Measurements from ENCODE around the gene STX1A.

The STX1A gene

DNA sequence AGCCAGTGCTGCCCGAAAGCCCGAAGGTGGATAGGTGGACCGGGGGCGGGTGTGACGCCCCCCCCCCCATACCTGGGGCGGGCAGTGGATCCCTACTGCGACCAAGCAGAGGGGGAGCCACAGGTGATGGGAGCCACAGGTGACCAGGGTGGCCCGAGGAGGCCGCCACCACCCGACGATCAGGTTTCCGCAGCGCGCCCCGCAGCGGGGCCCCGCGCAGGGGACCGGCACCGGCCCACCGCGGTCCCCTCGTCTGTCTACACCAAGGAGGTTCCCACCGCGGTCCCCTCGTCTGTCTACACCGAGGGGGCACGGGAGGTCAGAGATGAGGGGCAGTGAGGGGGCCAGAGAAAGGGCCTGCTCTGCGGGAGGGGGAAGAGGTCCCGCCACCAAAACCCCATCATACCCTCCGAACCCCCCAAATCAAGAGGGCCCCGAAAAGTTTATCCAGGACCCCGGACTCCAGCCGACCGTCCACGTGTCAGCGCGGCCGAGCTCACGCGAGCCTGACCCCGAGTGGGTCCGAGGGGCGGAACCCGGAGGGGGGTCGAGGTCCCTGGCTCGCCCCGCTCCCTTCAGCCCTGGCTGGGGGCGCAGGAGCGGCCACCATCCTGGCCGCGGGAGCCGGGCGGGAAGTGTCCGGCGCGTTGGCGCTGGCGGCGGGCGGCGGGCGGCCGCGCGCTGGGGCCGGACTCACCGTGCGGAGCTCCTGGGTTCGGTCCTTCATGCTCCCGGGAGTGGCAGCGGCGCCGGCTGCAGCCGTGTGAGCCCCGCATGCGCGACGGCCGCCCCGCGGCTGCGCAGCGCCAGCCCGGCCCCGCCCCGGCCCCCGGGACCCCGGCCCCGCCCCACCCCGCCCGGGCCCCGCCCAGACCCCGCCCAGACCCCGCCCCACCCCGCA is at the start of gene STX1A:
TSS of gene STX1A (minus strand) at position 765 of the 901 bp plus-strand sequence. CDS start at position 727, 38 bp downstream.
- no peak for FAIRE-seq

DNA sequence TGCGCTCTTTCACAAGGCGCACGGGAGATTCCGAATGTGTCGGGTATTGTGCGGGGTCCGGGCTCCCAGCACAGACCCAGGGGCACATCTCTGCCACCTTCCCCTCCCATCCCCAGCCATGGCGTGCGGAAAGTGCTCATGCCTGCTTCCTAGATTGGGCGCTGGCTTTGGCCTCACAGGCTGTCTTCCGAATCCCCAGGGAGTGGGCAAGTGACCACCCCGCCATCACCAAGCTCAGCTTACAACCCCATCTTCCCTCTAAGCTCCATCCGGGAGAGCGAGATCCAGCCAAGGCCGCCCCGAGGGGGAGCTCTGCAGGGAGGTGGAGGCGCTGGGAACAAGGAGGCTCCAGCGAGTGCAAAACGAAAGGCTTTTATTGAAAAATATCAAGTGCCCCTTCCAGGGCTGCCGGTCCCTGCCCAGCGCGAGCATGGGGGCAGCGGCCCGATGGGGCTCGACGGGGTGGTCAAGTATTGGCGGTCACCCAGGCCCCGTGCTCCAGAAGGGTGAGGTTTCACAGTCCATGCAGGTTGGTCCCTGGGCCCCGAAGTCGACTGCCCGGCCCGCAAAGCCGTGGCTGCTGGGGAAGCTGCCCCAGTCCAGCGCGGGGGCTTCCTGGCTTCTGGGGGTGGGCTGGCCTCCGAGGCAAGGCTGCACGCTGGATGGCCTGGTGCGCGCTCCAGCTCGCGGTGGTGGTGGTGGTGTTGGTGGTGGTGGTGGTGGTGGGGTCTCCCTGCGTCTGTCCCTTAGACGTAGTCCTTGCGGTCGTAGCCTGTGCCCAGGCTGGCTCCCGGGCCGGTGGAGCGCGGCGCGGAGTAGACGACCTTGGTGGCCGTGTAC is 49.4 kb upstream of the STX1A start:
- FAIRE-seq, result no peak

DNA sequence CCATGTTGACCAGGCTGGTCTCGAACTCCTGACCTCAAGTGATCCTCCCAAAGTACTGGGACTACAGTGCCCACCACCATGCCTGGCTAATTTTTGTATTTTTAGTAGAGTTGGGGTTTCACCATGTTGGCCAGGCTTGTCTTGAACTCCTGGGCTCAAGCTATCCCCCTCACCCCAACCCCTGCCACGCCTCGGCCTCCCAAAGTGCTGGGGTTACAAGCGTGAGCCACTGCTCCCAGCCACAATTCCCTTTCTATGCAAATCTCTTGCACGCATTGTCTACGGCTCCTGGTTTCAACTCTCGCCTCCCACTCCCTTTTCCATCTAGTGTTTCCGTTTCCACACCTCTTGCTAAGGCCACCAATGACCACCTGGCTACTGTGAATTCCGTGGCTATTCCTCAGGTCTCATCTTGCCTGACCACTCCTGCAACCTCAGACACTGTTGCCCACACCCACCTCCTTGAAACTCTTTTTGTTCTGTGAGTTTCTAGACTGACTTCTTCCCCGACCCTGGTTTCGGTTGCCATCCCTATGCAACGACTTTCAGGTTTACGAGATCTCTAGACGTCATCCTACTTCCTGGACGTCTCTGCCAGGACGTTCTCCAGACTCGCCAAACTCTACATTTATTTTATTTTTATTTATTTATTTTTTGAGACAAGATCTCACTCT is 47.2 kb upstream of the STX1A start:
- no peak for FAIRE-seq

DNA sequence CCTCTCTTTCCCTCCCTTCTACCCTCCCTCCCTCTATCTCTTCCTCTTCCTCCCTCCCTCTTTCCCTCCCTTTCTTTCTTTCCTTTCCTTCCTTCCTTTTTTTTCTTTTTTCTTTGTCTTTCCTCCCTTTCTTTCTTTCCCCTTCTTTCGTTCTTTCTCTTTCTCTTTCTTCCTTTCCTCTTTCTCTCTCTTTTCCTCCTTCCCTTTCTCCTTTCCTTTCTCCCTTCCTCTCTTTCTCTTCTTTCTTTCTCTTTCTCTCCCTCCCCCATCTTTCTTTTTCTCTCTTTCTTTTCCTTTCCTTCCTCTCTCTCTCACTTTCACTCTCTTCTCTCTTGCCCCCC is 43.2 kb upstream of the STX1A start:
- FAIRE-seq, result no peak

DNA sequence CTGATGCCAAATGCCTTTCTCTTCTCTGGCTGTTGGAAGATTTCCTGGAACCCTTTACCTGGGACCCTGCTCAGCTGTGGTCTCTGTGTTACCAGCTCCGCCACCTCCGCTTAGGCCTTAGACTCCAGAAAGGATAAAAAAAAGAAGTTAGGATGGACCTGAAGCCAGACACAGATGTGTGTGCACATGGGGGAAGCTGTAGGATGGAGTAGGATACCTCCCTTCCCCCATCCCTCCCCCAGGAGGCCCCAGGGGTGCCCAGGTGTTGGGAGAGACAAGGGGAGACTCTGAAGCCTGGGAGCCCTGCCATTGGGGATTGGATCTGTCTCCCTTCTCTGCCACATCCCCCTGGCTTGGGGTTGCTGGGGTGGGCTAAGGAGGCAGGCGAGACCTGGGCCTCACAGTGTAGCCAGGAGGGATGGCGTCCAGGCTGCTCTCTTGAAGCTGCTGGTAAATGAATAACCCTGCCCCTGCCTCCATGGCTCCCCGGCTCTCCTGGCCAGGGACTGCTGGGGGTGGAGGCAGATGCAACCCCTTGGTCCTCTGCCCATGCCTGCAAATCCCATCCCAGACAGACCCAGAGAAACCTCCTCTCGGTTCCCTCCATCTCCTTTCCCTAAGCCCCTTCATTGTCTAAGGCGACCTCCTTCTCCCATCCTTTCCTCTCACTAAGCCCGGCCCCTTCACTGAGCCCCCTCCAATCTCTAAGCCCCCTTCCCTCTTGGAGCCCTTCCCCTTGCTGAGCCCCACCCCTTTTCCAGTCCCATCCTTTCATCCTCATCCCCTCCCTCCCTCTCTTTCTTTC is 42.6 kb upstream of the STX1A start:
- FAIRE-seq, result no peak

DNA sequence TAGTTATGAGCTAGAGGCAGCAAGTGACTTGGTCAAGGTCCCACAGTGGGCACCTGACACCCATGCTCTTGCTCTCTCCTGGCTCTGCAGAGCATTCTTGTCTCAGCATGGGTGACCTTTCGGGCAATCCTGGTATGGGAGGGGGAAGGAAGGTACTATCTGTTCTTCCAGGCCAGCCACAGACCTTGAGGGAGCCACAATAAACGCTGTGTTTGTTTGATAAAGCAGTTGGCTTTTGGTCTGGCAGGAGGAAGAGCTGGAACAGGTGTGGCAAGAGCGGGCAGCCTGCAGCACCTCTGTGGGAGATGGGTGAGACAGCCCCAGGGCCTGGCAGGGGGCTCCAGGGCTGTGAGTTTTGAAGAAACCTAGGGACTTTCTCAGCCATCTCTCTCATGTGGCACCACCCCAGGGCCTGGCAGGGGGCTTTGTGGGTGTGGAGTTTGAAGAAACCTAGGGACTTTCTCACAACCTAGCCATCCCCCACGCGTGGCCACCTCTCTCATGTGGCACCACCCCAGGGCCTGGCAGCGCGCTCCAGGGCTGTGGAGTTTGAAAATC is 39.2 kb upstream of the STX1A start:
- no peak for FAIRE-seq

DNA sequence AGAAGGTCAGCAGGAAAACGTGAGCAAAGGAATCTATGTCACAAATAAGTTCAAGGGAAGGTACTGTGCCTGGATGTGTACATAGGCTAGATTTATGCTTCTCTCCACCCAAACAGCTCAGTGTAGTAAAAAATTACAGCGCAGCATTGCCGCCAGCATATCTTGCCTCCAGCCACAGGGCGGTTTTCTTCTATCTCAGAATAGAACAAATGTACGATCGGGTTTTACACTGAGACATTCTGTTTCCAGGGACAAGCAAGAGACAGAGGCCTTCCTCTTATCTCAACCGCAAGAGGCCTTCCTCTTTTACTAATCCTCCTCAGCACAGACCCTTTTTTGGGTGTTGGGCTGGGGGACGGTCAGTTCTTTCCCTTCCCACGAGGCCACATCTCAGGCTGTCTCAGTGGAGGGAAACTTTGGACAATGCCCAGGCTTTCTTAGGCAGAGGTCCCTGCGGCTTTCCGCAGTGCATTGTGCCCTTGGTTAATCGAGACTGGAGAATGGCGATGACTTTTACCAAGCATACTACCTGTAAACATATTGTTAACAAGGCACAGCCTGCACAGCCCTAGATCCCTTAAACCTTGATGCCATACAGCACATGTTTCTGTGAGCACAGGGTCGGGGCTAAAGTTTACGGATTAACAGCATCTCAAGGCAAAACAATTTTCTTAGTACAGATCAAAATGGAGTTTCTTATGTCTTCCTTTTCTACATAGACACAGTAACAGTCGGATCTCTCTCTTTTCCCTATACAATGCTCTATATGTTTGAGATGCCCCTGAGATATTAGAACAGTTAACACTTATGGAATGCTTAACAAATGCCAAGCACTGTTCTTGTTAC is 30.7 kb upstream of the STX1A start:
- no peak for FAIRE-seq

DNA sequence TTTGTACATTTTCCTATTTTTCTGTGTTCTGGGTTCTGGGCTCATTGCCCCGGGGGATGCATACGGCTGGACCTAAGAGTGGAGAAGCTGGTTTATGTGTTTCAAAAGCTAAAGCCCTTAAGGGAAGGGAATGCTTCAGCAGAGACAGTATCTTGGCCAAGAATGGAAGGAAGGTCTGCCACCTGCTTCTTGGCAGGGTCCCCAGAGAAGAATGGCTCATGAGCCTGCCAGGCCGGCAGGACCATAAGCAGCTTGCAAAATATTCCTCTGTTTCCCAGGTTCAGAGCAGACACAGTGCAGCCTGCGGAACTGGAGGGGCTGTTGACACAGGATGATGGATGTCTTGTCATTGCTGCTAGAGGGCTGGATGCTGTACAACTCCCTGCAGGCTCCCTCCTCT is 26.9 kb upstream of the STX1A start:
- no peak for FAIRE-seq

DNA sequence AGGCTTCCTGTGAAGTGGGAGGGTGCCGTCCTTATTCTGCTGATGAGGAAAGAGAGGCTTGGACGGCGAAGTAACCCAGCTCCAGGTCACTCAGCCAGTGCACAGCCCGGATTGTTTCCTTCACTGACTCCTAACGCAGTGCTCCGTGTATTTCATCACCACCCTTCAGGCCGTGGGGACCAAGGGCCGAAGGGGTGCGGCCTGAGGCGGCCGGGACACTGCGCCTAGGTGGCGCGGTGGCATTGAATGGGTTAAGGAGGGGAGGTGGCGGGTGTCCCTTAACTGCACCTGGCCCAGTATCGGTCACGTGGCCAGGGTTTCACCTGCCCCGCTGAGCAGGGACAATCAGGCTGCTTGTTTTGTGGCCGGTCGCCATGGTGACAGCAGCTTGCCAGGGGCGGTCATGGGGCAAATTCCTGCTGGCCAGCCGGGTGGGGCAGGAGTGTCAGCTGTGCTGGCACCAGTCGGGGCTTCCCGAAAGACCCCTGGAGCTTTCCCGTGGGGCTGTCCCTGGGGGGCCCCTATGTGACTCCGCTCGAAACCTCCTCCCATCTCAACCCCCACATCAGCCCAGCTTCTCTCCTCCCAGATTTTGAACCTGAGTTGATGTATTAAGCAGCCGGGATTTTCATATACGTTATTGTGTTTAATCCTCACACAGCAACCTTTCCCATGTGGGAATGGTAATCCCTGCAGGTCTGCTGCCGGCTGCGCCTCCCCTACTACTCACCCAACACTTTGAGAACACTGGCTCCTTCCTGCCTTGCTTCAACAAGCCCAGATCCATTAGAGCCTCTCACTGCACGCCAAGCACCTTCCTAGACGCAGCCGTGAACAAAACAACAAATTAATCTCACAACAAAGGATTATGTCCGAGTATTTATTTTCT is 23.5 kb upstream of the STX1A start:
- no peak for FAIRE-seq

DNA sequence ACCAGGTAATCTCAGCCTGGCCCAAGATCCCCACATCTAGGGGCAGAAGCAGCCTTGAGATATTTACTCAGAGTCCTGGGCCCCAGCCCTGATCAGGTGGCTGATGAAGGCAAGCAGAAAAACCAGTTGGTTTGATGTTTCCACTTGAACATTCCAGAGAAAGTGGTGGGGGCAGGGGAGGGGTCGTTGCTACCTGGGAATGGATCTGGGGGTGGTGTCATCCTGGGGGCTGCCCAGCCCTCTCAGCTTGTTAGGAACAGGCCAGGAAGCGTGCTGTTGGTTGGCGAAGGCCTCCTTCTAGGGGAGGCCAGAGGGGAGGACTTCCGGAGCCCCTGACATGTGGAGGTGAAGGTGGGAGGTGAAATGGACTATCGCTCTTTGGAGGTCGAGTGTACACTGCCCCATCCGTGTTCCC is 22.9 kb upstream of the STX1A start:
- FAIRE-seq, result no peak

DNA sequence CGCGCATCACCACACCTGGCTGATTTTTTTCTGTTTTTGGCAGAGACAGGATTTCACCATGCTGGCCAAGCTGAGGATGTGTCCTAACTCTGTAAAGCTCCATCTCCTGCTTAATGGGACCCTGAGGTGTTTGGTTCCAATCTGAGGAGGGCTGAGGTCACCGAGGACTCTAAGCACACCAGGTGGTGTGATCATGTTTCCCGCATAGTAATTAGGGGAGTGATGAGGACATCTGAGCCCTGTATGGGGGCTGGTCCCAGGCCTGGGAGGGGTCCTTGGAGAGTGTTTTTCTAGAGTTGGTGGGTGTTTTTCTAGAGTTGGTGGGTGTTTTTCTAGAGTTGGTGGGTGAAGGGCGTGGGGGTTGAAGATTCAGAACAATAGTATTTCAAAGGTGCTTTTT is 22.1 kb upstream of the STX1A start:
- no peak for FAIRE-seq

DNA sequence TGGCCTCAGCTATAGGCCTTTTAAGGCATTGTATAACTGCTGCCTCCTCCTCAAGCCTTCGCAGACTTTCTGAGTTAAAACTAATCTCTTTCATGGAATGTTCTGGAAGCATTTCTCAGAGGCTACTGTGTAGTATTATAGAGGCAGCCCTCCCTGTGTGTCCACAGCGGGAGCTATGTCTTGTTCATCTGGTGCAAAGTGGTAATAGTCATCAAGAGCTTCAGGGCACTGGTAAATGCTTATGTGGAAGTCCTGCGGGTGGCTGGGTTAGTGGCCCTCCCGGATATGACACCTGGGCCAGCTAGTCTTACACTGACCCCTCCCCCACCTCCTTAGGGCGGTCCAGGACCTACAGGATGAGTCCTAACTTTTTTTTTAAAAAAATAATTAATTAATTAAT is 21.3 kb upstream of the STX1A start:
- no peak for FAIRE-seq

DNA sequence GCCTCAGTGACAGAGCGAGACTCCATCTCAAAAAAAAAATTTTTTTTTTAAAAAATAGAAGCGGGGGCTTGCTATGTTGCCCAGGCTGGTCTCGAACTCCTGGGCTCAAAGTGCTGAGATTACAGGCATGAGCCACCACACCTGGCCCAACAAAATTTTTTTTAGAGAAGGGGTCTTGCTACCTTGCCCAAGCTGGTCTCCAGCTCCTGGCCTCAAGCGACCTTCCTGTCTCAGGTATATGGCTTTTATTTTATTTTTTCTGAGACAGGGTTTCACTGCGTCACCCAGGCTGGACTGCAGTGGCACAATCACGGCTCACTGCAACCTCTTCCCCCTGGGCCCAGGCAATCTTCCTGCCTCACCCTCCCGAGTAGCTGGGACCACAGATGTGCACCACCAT is 20.7 kb upstream of the STX1A start:
- no peak for FAIRE-seq

DNA sequence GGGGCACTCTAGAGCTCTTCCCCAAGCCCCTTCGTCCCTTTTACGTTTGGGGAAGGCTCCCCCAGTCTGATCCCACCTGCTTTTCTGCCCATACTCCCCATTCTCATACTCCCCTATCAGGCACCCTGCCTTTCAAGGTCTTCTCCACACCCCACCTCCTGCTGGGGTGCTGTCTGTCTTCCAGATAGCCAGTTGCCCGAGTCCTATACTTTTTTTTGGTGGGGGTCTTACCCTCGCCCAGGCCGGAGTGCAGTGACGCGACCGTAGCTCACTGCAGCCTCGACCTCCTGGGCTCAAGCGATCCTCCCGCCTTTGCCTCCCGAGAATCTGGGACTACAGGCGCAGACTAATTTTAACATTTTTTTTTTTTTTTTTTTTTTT is 19.9 kb upstream of the STX1A start:
- no peak for FAIRE-seq

DNA sequence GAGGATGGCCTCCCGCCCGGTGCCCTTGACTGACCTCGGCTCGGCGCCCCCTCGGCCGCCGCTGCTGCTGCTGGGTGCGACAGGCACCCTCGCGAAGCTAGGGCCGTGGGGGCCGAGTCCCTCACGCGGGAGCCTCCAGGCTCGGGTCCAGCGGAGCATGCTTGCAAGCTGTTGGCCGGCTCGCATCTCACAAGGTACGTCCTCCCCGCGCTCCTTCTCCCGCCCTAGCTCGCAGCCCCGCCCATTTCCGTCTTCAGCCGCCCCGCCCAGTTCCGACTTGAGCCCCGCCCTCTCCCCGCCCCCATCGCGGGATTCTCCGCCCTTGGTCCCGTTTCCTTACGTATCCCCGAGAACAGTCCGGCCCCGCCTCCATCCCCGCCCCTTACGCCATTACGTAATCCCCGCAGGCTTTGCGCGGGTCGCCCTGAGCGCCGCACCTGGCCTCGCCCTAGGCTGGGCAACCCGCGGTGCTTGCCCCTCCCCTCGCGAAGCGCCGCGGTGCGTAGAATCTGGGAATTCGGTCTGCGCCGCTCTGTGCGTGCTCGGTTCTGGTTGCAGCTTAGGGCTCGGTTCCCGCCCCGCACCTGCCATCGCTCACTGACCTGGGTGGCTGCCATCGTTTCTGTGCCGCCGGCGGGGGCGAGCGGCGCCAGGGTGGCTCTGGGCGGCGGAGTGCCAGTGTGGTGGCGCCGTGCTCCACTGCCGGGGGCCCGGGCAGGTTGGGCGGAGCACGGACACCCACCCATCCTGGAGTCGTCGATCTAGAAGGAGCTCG is 19.3 kb upstream of the STX1A start, which contains the start of gene ABHD11:
TSS of gene ABHD11 (minus strand) at position 191 of the 775 bp plus-strand sequence. CDS start at position 159, 32 bp downstream.
- FAIRE-seq, result no peak

DNA sequence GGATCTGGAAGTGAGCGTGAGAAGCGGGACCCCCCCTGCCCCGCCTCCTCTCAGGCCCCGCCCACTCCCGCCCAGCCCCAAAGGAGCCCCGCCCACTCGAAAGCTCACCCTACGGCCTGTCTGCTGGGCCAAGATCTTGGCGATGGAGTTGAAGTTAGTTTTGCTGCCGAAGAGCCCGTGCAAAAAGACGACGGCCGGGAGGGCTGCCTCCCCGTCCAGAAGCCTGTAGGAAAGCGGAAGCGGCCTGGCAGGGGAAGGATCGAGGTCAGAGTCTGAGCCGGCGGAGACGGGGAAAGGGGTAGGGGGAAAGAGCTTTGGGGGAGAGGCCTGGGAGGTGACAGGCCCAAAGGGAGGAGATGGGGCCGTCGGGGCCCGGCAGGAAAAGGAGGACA is 18.7 kb upstream of the STX1A start:
- no peak for FAIRE-seq

DNA sequence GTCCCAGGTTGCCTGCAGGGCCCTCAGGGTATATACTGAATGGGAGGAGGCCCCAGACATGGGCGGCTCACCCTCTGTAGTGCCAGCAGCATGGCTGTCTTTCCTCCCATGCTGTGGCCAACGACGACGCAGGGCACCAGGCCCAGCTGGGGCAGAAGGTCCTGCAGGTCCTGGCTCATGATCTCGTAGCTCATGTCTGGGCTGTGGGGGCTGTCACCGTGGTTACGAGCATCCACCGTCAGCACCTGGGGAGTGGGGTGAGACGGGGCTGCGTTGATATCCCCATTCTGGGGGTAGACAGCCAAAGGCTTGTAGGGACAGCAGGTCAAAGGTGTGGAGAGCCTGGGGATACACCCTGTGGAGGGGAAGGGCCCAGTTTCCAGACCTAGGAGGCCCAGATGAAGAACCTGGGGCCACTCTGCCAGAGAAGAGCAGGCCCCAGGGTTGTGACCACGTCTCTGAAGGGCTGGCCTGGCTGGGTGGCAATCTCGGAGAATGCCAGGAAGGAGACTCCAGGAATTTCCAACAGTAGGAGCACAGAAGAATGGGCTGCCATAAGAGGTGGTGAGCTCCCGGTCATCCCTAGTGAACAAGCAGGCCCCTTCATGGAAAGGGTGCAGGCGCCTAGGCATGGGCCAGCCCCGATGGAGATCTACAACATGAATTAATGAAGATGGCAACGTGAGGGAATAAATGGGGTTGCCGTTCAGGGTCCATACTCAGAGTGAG is 18.2 kb upstream of the STX1A start:
- no peak for FAIRE-seq

DNA sequence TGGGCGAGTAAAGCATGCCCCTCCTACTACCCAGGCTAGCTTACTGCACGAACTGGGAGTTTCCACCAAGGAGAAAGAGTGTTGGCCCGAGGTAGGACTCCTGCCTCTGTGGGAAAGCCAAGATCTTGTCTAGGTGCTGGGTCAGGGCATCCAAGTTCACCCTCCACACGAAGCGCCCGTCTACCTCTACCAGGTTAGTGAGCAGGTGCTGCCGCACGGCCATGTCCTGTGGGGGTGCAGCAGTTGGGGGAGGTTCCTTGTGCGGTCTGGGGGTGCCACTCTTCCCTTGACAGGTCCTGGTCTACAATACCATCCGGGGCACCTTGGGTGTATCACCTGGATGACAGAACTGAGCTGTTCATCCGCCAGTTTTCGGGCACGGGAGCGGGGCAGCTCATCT is 17.4 kb upstream of the STX1A start:
- no peak for FAIRE-seq

DNA sequence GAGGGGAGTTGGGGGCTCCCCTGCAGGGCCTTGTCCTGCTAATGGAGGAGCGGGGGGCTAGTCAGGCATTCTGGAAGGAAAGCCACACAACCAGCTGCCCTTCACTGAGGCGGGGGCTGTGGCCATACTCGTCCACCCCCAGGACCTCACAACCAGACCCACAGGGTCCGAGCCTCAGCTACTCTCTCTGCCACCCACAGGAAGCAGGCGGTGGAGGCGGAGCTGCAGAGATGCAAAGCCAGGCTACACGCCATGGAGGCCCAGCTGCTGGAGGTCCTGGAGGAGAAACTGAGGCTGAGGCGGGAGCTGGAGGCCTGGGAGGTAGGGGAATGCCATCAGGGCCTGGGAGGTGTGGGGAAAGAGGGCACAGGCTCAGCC is 16.0 kb upstream of the STX1A start:
- FAIRE-seq, result no peak
